Activated T-cell treated with anti-CD3 and anti-CD28 coated beads for 1 hour (primary cell): ENCODE measurements around the gene LPXN.
A peak's percentile ranks its signal among the peaks of the same experiment; 100 is the strongest.

Source experiments
- DNase-seq: peaks from one replicate; pipeline ENCODE4 v3.0.0-alpha.2; 2020; ENCODE audit warnings: low read depth

LPXN gene

DNA sequence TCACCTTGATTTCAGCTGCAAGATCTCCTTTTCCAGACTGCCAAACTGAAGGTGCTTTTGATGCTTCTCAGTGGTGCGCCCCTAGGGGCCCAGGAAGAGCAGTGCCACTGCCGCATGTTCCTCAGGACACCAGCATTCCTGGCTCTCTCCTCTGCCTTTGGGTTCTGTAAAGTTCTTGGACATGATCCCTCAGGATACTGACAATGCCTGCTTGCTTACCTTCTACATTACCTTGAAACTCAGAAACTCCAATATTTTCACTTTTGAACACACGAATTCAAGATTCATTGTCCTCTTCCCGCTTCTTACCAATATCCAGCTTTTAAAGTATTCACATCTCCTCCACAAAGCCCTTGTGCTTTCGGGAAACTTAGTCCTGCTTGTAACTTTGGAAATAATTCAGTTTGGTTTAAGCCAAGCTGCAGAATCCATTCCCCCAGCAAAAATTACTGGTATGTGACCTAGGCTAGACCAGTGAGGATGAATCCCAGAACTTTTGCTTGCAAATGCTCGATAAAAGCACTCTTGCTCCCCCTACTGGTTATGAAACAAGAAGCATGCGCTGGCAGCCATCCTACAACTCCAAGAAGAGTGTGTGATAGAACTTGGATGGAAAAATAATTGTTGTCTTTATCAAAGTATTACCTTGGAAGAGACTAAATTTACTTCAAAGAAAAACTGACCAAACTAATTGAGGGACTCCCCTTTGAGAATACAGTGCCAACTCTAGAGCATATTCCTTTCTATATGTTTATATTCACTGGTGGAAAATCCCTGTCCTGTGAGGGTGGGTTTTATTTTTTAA is 51.2 kb downstream of the LPXN start:
- DNase-seq = peak; percentile 23

- DNase-seq = no peak
Measured at GRCh38 chr11:58513747-58514367, 61.8 kb downstream of the LPXN start.

GRCh38 chr11:58511636-58512035 is 64.0 kb downstream of the LPXN start:
- DNase-seq = no peak

DNA sequence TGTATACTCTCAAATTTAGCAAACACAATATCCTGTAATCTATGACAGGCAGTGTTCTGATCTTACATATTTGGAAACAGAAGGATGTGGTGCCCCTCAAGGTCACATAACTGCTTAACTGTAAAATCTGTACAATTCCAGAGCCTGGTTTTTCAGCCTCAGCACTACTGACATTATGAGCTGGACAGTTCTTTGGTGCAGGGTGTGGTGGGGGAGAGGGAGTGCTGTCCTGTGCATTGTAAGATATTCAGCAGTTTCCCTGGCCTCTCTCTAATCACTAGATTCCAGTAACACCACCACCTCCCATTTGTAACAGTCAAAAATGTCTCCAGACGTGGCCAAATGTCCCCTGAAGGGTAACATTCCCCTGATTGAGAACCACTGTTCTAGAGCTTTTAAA is 65.9 kb downstream of the LPXN start:
- no peak for DNase-seq

DNA sequence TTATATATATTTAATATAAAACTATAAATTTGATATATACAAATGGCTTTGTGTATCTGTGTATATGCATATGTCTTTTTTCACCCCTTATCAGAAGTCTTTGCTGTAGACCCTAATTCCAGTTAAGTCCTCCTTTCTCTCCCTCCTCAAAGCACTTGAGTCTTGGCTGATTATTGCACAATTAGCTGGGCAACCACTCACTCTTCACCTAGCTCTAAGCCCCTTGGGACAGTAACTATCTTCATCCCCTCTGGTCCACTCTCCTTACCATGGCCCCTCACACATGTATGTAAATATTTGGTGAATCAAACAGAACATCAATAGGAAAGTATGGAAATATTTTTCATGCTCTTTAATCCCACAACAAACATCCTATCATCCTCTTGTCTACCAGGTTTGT is 66.8 kb downstream of the LPXN start:
- no peak for DNase-seq

GRCh38 chr11:58508005-58508404 is 67.7 kb downstream of the LPXN start, which contains the start of gene OR5B21:
Gene OR5B21, minus strand, starts transcription at chr11:58508105. Its CDS starts 0 bp downstream, at chr11:58508105.
- DNase-seq = no peak

DNA sequence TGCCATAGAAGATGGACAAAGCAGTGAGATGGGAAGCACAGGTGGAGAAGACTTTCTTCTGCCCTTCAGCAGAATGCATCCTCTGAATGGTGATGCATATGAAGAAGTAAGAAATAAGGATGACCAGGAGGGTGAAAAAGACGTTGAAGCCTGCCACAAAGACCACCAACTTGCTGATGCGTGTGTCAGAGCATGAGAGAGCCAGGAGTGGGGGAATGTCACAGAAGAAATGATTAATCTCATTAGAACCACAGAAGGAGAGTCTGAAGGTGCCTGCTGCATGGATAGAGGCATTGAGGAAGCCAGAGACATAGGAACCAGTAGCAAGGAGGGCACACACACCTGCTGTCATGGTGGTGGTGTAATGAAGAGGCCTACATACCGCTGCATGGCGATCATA is 68.3 kb downstream of the LPXN start:
- no peak for DNase-seq

DNA sequence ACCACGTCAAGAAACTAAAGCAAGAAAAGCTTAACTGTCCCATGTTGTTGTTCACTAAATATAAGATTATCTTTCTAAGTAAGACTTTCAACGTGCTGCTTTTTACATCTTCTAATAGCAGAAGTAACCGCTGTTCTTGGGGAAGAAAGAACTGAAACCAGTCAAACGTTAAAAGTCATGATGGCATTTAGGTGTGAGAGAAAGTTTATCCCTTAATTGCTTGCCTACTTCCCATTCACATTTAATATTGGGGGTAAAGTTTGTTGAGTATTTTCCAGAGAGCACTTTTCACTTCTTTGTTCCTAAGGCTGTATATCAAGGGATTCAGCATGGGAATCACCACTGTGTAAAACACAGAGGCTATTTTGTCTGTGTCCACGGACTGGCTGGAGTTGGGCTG is 68.7 kb downstream of the LPXN start:
- no peak for DNase-seq

GRCh38 chr11:58505849-58506248 is 69.8 kb downstream of the LPXN start:
- DNase-seq = no peak

GRCh38 chr11:58504232-58504631 is 71.4 kb downstream of the LPXN start:
- no peak for DNase-seq

DNA sequence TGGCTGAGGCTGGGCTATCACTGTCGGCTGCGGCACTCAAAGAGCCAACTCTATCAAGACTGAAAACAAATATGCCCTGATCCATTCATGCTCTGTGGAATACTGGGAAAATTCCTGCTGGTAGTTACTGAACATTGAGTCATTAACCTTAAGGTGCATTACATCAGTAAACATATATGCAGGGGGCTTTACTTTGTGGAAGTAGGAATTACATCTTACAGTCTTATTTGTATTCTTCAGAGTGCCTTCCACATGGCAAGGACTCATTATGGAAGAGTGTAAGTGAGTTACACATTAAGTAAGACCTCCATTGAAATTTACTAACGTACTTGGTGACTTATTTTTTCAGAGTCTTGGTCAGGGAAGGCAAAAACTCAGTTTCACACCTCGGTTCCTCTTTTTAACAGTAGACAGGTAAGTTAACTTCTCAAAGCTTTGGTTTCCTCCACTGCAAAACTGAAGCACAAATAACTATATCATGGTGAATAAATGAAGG is 72.2 kb downstream of the LPXN start:
- DNase-seq = no peak

DNA sequence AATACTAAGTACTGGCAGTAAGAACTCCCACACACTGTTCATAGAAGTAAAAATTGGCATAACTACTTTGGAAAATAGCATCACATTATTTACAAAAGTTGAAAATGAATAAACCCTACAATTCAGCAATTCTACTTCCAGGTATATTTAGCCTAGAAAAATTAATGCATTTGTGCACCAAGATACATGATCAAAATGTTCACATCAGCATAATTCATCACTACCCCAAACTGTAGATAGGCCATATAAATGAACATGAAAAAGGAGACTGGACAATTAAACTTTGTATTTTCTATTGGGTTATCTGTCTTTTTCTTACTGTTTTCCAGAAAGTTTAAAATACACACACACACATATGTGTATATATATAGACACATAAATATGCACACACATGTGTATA is 73.7 kb downstream of the LPXN start:
- DNase-seq = no peak

DNA sequence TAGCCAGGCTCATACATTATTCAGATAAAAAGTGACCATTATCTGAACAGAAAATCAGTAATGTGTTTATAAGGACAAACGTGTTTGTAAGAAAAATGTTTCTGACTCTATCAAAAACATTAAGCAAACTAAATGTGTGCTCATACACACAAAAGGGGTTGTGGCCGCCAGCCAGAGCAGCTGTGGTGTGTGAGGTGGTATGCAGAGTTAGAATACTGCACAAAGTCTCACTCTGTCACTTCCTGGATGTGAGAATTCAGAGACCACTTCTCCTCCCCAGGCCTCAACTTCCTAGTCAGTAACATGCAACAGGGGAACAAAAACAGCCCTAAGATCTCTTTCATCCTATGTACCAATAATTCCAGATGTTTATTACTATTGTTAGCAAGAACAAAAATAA is 77.2 kb downstream of the LPXN start:
- DNase-seq = no peak

DNA sequence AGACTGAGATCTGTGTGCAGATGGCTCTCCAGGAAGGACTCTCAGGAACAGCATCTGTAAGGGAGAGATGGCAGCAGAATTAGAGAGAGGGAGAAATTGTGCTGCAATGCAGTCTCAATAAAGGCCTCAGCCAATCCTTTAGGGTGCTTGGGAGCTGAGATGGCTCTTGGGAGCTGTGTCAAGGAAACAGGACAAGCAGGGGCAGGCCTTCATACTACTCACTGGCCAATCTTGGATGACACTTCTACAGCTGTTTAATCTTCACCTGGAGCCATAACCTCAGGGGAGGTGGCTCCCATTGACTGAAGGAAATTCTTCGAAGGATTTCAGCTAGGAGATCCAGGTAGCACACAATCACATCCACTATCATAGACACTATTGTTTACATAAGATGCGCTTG is 77.7 kb downstream of the LPXN start:
- DNase-seq = no peak

- no peak for DNase-seq
Measured at GRCh38 chr11:58495906-58496305, 79.8 kb downstream of the LPXN start.

DNA sequence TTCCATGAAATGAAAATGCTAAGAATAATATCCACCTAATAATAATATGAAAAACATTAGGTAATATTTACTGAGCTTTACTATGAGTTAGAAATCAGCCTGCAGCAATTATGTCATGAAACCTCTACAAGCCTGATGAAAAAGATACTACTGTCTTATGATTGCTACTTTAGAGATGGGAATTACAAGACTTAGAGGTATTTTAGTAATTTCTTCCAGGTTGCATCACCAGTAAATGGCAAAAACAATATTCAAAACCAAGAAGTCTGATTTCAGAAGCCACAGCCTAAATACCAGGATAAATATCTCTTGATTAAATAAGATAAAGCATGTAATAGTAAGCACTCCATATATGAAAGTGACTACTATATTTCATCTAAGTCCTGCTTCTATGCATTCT is 81.6 kb downstream of the LPXN start:
- DNase-seq = no peak

DNA sequence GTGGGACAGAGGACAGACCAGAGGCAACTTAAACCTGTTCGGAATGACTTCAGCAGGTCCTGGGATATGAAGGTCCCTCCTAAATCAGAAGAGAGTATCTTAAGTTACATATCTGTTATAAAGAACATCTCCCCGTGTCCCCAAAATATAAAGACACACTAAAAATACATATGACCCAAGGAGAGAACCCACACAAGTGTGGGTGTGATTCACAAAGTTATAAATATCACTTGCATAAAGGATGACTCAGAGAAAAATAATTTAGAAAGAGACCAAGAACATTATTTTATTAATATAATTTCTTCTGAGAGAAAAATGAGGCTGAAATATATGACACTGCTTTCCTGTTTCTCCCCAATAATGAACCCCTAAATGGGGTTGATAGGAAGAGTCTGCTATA is 82.0 kb downstream of the LPXN start:
- DNase-seq = no peak

DNA sequence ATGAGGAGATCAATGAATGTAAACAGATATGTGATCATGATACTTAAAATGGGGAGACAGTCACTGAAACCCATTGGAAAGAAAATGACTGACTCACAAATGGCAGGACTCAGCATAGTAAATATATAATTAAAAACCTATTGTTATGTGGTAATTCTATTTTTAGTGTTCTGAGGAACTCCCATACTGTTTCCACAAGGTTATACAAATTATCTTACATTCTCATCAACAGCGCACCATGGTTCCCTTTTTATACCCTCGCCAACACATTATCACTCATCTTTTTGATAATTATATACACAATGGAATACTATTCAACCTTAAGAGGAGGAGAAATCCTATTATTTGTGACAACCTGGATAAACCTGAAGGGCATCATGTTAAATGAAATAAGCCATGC is 84.8 kb downstream of the LPXN start:
- no peak for DNase-seq

- no peak for DNase-seq
Measured at GRCh38 chr11:58487170-58487569, 88.5 kb downstream of the LPXN start.

- no peak for DNase-seq
Measured at GRCh38 chr11:58485961-58486360, 89.7 kb downstream of the LPXN start.
